Measurements from ENCODE around the gene FSCN2. TPM values are rescaled to one million over a fixed set of nuclear protein-coding genes. Genes with fewer than 3 reads are reported as not detected.

FSCN2 gene
- polyA plus RNA-seq, 1 of the 3 experiments (the other 2 are of a cell fraction) = 2.1 TPM

DNA sequence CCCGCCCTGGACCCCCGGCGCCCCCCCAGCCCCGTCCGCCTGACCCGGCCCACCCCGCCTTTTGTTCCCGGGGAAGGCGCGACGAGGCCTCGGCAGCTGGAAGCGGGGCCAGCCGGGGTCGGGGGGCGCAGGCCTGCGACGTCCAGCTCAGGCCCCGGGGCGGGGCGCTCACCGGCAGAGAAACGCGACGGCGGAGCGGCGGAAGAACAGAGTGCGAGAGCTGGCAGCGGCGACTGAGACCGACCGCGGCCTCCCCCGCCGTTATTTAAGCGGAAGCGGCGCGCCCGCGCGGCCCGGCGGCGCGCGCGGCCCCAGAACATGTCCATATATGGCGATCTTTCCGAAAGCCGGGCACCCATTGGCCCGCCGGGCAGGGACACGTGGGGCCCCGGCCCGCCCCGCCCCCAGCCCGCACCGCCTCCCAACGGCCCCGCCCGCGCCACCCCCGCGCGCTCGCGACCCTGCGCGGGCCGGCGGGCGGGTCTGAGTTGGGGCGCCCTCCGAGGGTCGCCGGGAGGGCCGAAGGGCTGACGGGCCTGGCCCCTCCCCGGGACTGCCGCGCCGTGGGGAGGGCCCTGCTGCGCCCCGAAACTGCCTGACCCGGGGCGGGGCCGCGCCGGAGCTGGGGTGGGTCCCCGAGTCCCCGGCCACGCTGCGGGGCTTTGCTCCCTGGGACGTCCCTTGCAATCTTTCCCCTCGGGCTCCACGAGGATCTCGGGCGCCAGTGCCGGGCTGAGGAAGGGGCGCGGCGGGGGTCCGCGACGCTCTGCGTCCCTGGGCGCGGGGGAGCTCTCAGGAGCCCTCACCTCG is 15.4 kb upstream of the FSCN2 start, which contains the start of gene ACTG1 (continued):
- peak; percentile 81 for TF ChIP-seq REST (IDR thresholded peaks at IDR 0.05; ENCODE audit: low read depth, low read length)
- no peak for TF ChIP-seq JUND (IDR thresholded peaks at IDR 0.05)
- TF ChIP-seq FOXJ3 (CRISPR knock-in tag; IDR thresholded peaks at IDR 0.05) = no peak
- TF ChIP-seq FOXM1 (IDR thresholded peaks at IDR 0.05; ENCODE audit: low read depth) = peak; percentile 58
- no peak for TF ChIP-seq RCOR1 (IDR thresholded peaks at IDR 0.05; ENCODE audit: low read length)
- TF ChIP-seq EZH2phosphoT487 (IDR thresholded peaks at IDR 0.05; ENCODE audit: borderline replicate concordance, low read depth) = no peak
- no peak for TF ChIP-seq YY1 (IDR thresholded peaks at IDR 0.05; ENCODE audit: low read depth)
- TF ChIP-seq GABPA (IDR thresholded peaks at IDR 0.05; ENCODE audit: low read depth) = 0 out of 2 replicates have a peak, but pooled peaks have one; percentile 26
- 0 out of 2 replicates have a peak, but pooled peaks have one; percentile 51 for TF ChIP-seq MAX (IDR thresholded peaks at IDR 0.05; ENCODE audit: low read depth)
- no peak for TF ChIP-seq CHD2 (IDR thresholded peaks at IDR 0.05; ENCODE audit: low read length, partially characterized antibody)

GRCh38 chr17:81513372-81513752 is 14.8 kb upstream of the FSCN2 start:
- ChIA-PET CTCF (interaction anchor here (4.2 kb wide), 1 partner anchor 24 kb away, joined by 20 read pairs; no protein-coding TSS in a partner anchor), POLR2A (interaction anchor here (0.6 to 2.5 kb wide), 6 partner anchors 39 to 154 kb away, joined by 3 to 12 read pairs (median 5); partner anchors contain the start of gene FAAP100)
- Histone ChIP-seq H2AFZ (ENCODE audit: low read depth) (no peak overlapping the region), H3K9me3 (no peaks in the 10 kb centered on the region), H3K79me2 (ENCODE audit: insufficient read depth) (peaks cover 91% of the 10 kb centered on the region), H3K9me2 (no peaks in the 10 kb centered on the region), H3K4me1 (ENCODE audit: control insufficient read depth in 1 of 2, insufficient read depth in 2 of 2, low read depth in 1 of 2, low read length in 1 of 2) (peaks cover 17 to 57% of the 10 kb centered on the region in 2 experiments; a peak in 3 of 4 replicates), H3K36me3 (replicated peaks in 1 of 2; ENCODE audit: control insufficient read depth in 1 of 2, insufficient read depth in 2 of 2, low read length in 1 of 2) (peaks cover 35 to 39% of the 10 kb centered on the region in 2 experiments), H3K4me3 (ENCODE audit: low read depth in 2 of 2, low read length in 1 of 2) (peak overlapping the region in 1 of 2 experiments; percentile 42; a peak in 3 of 4 replicates), H4K20me1 (ENCODE audit: insufficient read depth) (peaks cover 45% of the 10 kb centered on the region), H3K27me3 (ENCODE audit: insufficient read depth) (no peaks in the 10 kb centered on the region), H3K9ac (peak overlapping the region; percentile 23; the same call in 1 of the 2 replicates), H3F3A (replicated peaks; ENCODE audit: insufficient read depth) (peaks cover 63% of the 10 kb centered on the region), H3K4me2 (peak overlapping the region; percentile 59; the same call in 1 of the 2 replicates), H3K27ac (ENCODE audit: low read depth in 2 of 2, low read length in 1 of 2) (peak overlapping the region; percentile 82 to 88)
- TF ChIP-seq TAF1 (IDR thresholded peaks at IDR 0.05; ENCODE audit: borderline replicate concordance, low read depth, low read length) (no peak), TEAD4 (IDR thresholded peaks at IDR 0.05; ENCODE audit: borderline replicate concordance, insufficient read depth) (no peak), SMC3 (IDR thresholded peaks at IDR 0.05; ENCODE audit: low read depth, low read length) (no peak)
- 88% methylated on average over 23 of the region's 23 CpGs for WGBS (ENCODE audit: low lambda C conversion rate)
- DNase-seq = no peak

All from SK-N-SH (cell line).